K562 (cell line): ENCODE results near the gene CD47.

Source experiments
- BDP1 ChIP-seq: IDR thresholded peaks from 3 replicates; pipeline ENCODE4 v1.6.1; 2011; ENCODE audit not compliant: insufficient read length, insufficient read depth
- CREBBP ChIP-seq: IDR thresholded peaks from one replicate; pipeline ENCODE4 v1.6.1; 2012; ENCODE audit warnings: low read depth, mild to moderate bottlenecking, control low read depth, inconsistent platforms, low read length
- CREM ChIP-seq: IDR thresholded peaks from 2 replicates; pipeline ENCODE4 v1.6.1; 2014; ENCODE audit warnings: antibody characterized with exemption, low read depth
- JUND ChIP-seq, 2 experiments: IDR thresholded peaks; 2 replicates in 1 of 2; 3 replicates in 1 of 2; pipeline ENCODE4 v1.6.1; 2011; ENCODE audit warnings: borderline replicate concordance in 2 of 2, low read depth in 2 of 2, low read length in 2 of 2, improper control_type of control experiment in 1 of 2, missing biosample characterization in 1 of 2, missing genetic modification characterization in 1 of 2, missing genetic modification reagents in 1 of 2
- MYNN ChIP-seq, 2 experiments: sonication (generic); formaldehyde crosslinking in 1 of 2; IDR thresholded peaks; 2 replicates each; pipeline versions ENCODE4 v1.5.0 to v1.6.1; 2016 to 2020; ENCODE audit warnings: antibody characterized with exemption in 1 of 2, missing genetic modification reagents in 1 of 2
- POLR2A ChIP-seq: fragments of 450-650 bp; conservative IDR thresholded peaks from 2 replicates; pipeline ENCODE4 v1.6.1; 2016
- RBM17 ChIP-seq: fragments of 200-400 bp; formaldehyde crosslinking; IDR thresholded peaks from 2 replicates; pipeline ENCODE4 v1.6.1; 2017; ENCODE audit warnings: low read depth, mild to moderate bottlenecking, low read length, borderline replicate concordance
- RCOR1 ChIP-seq, 2 experiments: IDR thresholded peaks; 2 replicates each; pipeline ENCODE4 v1.6.1; 2012; ENCODE audit warnings: low read depth in 2 of 2, low read length in 2 of 2, borderline replicate concordance in 1 of 2, improper control_type of control experiment in 1 of 2
- SNRNP70 ChIP-seq: fragments of 200-400 bp; formaldehyde crosslinking; optimal IDR thresholded peaks from 2 replicates; pipeline ENCODE3; 2017; ENCODE audit warnings: low read depth, low read length
- SPI1 ChIP-seq: IDR thresholded peaks from 2 replicates; pipeline ENCODE4 v1.6.1; 2011; ENCODE audit warnings: low read depth, low read length, control low read depth, borderline replicate concordance
- ZBTB7A ChIP-seq: IDR thresholded peaks from 2 replicates; pipeline ENCODE4 v1.6.1; 2011; ENCODE audit warnings: low read depth, mild to moderate bottlenecking, low read length, moderate library complexity, borderline replicate concordance; ENCODE audit not compliant: control insufficient read depth
- ZZZ3 ChIP-seq: fragments of 450-650 bp; IDR thresholded peaks from 2 replicates; pipeline ENCODE4 v1.6.1; 2016; ENCODE audit warnings: antibody characterized with exemption, mild to moderate bottlenecking, moderate library complexity
- TF ChIP-seq, protein P1 (sequence below), 3 experiments: IDR thresholded peaks in 2 of 3; conservative IDR thresholded peaks in 1 of 3; 2 replicates each; pipeline ENCODE4 v1.5.1; 2011 to 2012; ENCODE audit warnings: low read length in 3 of 3, mild to moderate bottlenecking in 3 of 3, control low read depth in 2 of 3, improper control_type of control experiment in 1 of 3, inconsistent platforms in 1 of 3, low read depth in 1 of 3, mixed read lengths in 1 of 3, moderate library complexity in 1 of 3; ENCODE audit not compliant: insufficient read depth in 2 of 3

DNA sequence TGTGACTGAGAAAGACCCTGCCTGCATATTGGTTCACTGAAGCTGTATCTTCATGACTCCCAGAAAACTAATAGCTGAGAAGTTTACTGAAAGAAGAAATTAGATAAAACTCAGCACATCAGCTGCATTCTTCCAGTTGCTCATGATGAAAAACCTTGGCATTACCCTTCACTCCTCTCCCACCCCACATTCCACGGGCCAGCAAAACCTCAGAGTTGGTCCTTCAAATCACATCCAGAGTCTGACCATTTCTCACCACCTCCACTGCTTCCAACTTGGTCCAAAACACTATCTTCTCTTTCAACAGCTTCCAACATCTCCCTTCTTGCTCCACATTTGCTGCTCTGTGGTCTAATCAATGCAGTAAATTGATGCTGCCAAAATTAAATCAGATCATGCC is 97.1 kb downstream of the CD47 start:
- TF ChIP-seq SPI1 (no peak), RBM17 (no peak), RCOR1 (IDR thresholded peaks at IDR 0.05; ENCODE audit: borderline replicate concordance in 1 of 2, low read depth in 2 of 2, low read length in 2 of 2) (no peak), ZZZ3 (no peak), SNRNP70 (no peak), MYNN (IDR thresholded peaks at IDR 0.05) (no peak), MYNN (CRISPR knock-in tag; IDR thresholded peaks at IDR 0.05) (no peak), BDP1 (no peak), ZBTB7A (no peak), POLR2A (no peak), JUND (IDR thresholded peaks at IDR 0.05; ENCODE audit: borderline replicate concordance, low read depth, low read length) (no peak), JUND (tag; IDR thresholded peaks at IDR 0.05; ENCODE audit: borderline replicate concordance, low read depth, low read length) (no peak), CREM (no peak), CREBBP (no peak)
- TF ChIP-seq, protein P1, sequence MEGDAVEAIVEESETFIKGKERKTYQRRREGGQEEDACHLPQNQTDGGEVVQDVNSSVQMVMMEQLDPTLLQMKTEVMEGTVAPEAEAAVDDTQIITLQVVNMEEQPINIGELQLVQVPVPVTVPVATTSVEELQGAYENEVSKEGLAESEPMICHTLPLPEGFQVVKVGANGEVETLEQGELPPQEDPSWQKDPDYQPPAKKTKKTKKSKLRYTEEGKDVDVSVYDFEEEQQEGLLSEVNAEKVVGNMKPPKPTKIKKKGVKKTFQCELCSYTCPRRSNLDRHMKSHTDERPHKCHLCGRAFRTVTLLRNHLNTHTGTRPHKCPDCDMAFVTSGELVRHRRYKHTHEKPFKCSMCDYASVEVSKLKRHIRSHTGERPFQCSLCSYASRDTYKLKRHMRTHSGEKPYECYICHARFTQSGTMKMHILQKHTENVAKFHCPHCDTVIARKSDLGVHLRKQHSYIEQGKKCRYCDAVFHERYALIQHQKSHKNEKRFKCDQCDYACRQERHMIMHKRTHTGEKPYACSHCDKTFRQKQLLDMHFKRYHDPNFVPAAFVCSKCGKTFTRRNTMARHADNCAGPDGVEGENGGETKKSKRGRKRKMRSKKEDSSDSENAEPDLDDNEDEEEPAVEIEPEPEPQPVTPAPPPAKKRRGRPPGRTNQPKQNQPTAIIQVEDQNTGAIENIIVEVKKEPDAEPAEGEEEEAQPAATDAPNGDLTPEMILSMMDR (IDR thresholded peaks at IDR 0.05 in 2 of 3, conservative IDR thresholded peaks at IDR 0.05 in 1 of 3; ENCODE audit: insufficient read depth in 2 of 3, low read depth in 1 of 3, low read length in 3 of 3), result no peak
